HG02973 (cell line): ENCODE data around the gene CXCL1.
"Not testable (repeated sequence)": the region's sequence is repeated elsewhere in the genome, so short reads cannot be mapped to it uniquely, and the experiment has no call there.

Experiments used
- ATAC-seq: cut with Tn5 transposase; IDR thresholded peaks from one replicate; pipeline ENCODE4 v1.9.1; 2021; ENCODE audit warnings: moderate library complexity; ENCODE audit not compliant: unreplicated experiment

CXCL1 gene

GRCh38 chr4:73872316-73873108 is 3.3 kb downstream of the CXCL1 start:
- no peak for ATAC-seq

DNA sequence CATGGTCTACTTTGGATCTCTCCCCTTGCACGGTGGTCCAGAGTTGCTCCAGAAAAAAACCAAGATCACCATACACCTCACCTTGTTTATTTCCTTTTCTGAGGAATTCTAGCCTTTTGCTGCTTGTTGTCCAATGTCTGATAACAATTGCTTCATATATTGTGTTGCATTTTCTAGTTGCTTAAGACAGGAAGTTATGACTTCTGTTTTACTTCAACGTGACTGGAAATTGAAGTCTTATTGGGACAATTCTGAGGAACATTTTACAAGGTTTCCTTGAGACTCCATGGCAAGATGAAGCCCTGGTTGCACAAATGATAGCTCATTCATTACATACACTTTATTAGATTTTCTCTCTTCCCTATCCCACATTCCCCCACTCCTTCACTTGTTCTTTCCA is 5.2 kb downstream of the CXCL1 start:
- ATAC-seq = no peak

- ATAC-seq = no peak
Measured at GRCh38 chr4:73875401-73875800, 6.2 kb downstream of the CXCL1 start.

DNA sequence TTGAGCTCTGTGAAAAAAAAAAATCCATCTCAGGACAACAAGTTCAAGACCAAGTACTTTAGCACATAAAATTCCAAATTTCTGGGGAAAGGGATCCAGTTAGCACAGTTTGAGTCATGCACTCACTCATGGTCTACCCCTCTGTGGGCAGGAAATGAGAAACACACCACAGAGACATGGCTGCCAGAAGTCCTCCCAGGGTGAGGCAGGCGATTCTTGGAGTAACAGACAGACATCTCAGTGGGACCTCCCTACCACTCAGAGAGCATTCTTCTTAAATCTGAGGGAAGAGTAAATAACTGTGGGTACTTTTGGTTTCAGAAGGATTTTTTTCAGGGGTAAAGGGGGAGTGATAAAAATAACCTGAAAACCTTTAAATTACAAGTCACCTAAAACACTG is 14.1 kb downstream of the CXCL1 start:
- ATAC-seq = no peak

DNA sequence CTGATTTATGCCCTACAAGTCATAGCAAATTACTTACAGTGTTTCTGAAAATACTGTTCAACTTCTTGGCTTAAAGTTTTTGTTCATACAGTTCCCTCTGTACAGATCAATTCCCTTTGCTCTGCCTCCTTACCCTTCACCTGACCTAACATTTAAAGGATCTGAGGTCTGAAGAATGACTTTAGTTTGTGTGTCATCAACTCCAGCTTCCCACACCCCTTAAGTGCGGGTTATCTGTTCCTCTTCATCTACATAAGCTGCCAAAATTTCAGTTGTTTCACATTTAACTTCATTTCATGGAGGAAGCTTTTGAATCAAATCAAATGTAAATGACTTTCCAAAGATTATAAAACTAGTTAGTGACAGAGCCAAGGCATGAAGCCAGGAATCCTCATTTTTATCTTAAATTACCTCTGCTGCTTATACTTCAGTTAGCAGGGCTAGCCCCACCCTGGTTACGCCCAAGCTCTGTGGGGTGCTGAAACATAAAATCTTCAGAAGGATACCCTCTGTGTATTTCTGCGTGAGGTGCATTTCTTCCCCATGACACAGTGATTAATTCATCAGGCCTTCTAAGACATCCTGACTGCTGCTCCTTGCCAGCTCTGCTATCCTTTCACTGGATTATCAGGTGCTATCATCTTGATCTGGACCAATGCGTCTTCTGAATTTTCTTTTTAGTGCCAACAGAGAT is 16.5 kb downstream of the CXCL1 start:
- ATAC-seq = no peak

GRCh38 chr4:73891326-73891725 is 22.1 kb downstream of the CXCL1 start:
- no peak for ATAC-seq

DNA sequence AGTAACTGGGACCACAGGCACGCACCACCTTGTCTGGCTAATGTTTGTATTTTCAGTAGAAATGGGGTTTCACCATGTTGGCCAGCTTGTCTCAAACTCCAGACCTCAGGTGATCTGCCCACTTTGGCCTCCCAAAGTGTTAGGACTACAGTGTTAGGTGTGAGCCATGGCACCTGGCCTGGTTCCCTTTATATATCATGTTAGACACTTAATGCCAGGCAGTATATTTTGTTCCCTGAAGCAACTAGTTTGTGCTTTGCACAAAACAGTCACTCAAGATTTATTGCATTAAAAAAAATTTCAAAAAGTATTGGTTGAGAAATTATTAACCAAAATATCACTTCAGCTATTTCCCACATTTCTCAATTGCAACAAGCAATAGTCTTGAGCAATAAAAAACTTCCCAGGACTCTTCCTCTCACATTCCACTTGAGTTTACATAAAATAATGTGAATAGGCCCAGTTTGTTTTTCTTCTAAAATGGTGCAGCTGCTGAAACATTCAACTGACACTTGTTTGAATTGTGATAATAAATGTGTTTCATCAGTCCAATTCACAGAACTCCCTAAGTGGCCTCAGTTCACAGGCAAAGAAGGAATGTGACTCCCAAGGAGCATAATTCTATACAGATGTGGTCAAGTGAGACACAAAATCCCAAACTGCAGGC is 22.7 kb downstream of the CXCL1 start:
- ATAC-seq = no peak

- ATAC-seq = no peak
Measured at GRCh38 chr4:73892966-73893365, 23.8 kb downstream of the CXCL1 start.

DNA sequence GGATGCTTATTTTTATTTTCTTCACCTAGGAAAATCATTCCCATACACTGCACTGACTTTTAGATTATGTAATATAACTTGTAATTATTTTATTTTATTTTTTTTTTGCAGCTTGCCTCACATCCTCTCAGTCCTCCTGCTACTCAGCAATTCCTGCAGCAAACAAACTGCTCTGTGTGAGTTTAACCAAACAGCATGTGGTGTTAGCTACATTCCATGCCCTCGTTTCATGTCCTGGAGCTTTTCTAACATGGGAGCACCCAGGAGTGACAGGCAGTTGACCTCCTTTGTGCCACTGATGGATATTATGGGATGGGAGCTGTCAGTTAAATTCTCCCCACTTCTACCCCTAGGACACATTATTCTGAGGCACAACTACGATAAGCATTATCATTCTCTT is 24.8 kb downstream of the CXCL1 start:
- ATAC-seq = no peak

DNA sequence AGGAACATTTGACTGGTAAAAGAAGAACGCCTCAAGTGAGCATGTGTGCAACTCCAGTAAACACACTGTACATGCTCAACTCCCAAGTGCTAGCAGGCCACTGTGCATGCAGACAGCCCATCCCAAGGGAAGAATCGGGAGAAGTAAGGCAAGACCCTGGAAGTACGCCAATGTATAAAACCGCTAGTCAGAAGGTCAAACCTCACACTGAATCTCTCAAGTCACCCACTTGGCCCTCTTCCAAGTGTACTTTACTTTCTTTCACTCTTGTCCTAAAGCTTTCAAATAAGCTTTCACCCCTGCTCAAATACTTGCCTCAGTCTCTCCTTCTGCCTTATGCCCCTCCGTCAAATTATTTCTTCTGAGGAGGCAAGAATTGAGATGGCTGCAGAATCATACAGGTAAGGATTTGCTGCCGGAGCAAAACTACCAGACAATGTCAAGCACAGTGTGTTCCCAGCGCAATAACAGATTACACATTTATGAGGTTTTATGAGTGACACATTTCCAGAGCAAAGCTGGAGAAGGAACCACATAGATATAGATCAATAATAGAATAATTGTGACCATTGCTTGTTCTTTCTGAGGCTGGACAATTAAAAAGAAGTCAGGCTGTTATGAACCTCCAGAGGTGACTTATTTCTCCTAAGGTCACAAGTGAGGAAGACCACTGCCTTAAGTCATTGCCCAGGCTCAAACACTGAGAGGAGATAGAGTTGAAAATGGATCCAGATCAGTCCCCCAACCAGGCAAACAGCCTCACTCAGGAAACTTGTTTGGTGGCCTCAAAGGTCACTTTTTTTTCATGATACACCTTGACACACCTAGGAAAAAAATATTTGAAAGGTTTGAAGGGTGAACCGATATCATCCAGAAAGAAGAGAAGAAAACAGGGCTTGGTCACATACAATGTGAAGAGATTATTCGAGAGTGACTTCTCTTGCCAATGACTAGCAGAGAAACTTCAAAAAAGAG is 26.3 kb downstream of the CXCL1 start:
- no peak for ATAC-seq

DNA sequence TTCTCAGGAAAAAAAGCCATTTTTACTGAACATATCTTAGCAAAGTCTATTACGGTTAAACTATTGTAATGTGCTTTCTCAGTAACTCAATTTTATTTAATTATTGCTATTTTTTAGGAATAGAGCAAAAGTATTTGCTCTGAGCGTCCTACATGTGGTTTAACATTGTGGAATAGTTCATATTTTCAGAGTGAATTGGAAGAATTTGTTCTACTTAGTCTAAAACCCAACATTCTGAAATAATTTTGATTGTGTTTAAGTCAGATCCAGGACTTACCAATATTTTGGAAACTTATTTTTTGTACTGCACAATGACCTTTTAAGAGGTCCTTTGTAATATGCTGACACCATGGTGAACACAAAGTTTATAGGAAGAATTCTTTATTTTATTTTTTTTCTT is 27.2 kb downstream of the CXCL1 start:
- ATAC-seq = no peak

GRCh38 chr4:73897380-73898136 is 28.4 kb downstream of the CXCL1 start:
- no peak for ATAC-seq

DNA sequence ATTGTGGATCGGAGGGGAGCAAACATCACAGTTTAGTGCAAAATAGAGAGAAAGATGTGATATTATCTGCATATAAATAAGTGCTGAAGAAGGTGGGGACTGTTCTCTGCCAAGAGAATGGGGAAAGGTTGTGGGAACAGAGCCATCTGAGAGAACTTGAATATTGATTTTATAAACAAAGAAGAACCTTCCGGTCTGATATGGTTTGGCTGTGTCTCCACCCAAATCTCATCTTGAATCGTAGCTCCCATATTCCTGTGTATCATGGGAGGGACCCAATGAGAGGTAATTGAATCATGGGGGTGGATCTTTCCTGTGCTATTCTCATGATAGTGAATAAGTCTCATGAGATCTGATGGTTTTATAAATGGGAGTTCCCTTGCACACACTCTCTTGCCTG is 30.1 kb downstream of the CXCL1 start:
- ATAC-seq = not testable (repeated sequence)

GRCh38 chr4:73901031-73901430 is 31.8 kb downstream of the CXCL1 start:
- ATAC-seq = no peak

GRCh38 chr4:73902038-73902637 is 32.9 kb downstream of the CXCL1 start:
- ATAC-seq = no peak

GRCh38 chr4:73902817-73903547 is 33.8 kb downstream of the CXCL1 start:
- no peak for ATAC-seq

- ATAC-seq = no peak
Measured at GRCh38 chr4:73904491-73904890, 35.3 kb downstream of the CXCL1 start.

DNA sequence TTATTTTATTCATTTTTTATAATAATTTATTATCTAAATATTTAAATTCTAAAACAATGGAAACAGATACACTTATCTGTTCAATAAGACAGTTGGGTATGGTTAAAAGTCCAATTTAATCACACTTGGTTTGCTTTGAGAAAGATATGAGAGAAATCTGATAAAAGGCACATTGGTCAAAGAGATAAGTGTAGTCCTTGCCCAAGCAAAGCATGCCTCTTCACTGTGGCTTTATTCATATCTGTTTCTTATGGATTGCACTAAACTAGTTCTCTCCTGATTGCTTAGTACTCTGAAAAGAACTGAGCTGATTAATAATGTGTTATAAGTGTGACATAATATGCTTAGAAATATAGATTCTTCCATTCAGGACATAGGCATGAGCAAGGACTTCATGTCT is 39.8 kb downstream of the CXCL1 start:
- ATAC-seq = no peak

DNA sequence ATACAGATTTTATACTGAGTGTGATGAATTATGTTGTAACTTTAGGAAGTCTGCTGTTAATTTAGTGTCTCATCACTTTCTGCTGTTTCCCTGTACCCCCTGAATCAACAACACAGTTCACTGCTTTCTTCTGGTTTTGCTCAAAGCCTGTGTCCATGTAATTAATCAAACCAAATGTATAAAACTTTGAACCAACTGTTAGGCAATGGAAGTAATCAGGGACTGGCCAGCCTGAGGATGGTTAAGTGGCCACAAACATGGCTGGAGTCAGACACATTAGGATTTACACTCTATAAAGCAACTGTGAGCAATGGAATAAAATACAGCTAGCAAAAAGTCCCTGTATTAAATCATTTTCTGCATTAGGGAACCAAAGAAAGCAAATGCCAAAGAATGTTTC is 42.6 kb downstream of the CXCL1 start:
- no peak for ATAC-seq
